Peyer's patch (tissue), 4 donors: ENCODE measurements around the gene PCNX1. TPM values are rescaled to one million over a fixed set of nuclear protein-coding genes. Genes with fewer than 3 reads are reported as not detected.

Experiments used
- DNase-seq, 3 donors: peaks; one replicate each; pipeline ENCODE4 v3.0.0-alpha.2; 2017 to 2019
- H3K27ac ChIP-seq, 4 donors: fragments of 200-600 bp; sonication (generic); one replicate each; pipeline ENCODE4 v1.5.1; 2016 to 2019
- H3K27me3 ChIP-seq, 2 donors: fragments of 200-600 bp; sonication (generic); one replicate each; pipeline ENCODE4 v1.5.1; 2019
- H3K36me3 ChIP-seq, 3 donors: fragments of 200-600 bp; sonication (generic); one replicate each; pipeline ENCODE4 v1.5.1; 2016 to 2019
- H3K4me1 ChIP-seq, 4 donors: fragments of 200-600 bp; sonication (generic); one replicate each; pipeline ENCODE4 v1.5.1; 2016 to 2019
- H3K4me3 ChIP-seq, 4 donors: fragments of 200-600 bp; sonication (generic); 1 replicate in 3 of 4; 2 replicates in 1 of 4; pipeline ENCODE4 v1.5.1; 2016 to 2019; ENCODE audit warnings: mild to moderate bottlenecking in 1 of 4
- H3K9me3 ChIP-seq, 4 donors: fragments of 200-600 bp; sonication (generic); one replicate each; pipeline ENCODE4 v1.5.1; 2016 to 2019; ENCODE audit warnings: mild to moderate bottlenecking in 1 of 4
- POLR2A ChIP-seq, 2 donors: fragments of 450-650 bp; IDR thresholded peaks; one replicate each; pipeline ENCODE4 v1.5.1; 2017; ENCODE audit warnings: antibody characterized with exemption in 2 of 2, mild to moderate bottlenecking in 2 of 2, moderate library complexity in 2 of 2
- total RNA-seq, 4 donors: library from RNA; depleted of rRNA; stranded (reverse); fragments of >200 nt; gene quantifications; one replicate each; pipeline ENCODE4 v1.1.0, GENCODE V29; 2016
- TF ChIP-seq, protein P1 (sequence below), 6 experiments: fragments of 450-650 bp in 4 of 6; fragments of 200-600 bp in 2 of 6; sonication (generic) in 1 of 6; IDR thresholded peaks; one replicate each; pipeline ENCODE4 v1.5.1; 2017 to 2019; ENCODE audit warnings: antibody characterized with exemption in 6 of 6, mild to moderate bottlenecking in 3 of 6, moderate library complexity in 1 of 6

Gene PCNX1
- total RNA-seq, 4 donors from 2014 or later = 62.7 to 136 (median 90.5) TPM

DNA sequence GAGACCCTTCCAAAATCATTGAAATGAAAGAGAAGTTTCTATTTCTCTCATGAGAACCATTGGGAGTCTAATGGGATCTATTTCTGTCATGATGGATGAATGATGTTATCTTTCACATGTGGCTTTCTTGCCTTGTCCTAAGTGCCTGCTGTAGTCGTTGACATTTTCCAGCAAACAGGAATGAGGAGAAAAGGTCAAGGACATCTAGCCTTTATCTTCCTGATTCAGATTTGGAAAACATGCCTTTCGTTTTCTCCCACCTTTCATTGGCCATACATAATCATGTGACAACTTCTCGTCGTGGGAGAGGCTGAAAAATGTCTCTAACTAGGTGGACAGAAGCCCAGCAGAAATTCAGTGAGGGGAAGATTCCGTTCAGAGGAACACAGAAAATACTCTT, 94.5 kb downstream of the PCNX1 start:
- no peak overlapping the region for H3K27ac ChIP-seq
- H3K4me1 ChIP-seq = no peaks in the 10 kb centered on the region
- TF ChIP-seq, protein P1, sequence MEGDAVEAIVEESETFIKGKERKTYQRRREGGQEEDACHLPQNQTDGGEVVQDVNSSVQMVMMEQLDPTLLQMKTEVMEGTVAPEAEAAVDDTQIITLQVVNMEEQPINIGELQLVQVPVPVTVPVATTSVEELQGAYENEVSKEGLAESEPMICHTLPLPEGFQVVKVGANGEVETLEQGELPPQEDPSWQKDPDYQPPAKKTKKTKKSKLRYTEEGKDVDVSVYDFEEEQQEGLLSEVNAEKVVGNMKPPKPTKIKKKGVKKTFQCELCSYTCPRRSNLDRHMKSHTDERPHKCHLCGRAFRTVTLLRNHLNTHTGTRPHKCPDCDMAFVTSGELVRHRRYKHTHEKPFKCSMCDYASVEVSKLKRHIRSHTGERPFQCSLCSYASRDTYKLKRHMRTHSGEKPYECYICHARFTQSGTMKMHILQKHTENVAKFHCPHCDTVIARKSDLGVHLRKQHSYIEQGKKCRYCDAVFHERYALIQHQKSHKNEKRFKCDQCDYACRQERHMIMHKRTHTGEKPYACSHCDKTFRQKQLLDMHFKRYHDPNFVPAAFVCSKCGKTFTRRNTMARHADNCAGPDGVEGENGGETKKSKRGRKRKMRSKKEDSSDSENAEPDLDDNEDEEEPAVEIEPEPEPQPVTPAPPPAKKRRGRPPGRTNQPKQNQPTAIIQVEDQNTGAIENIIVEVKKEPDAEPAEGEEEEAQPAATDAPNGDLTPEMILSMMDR (IDR thresholded peaks at IDR 0.05) = no peak
- TF ChIP-seq POLR2A (IDR thresholded peaks at IDR 0.05) = no peak
- no peak overlapping the region for H3K4me3 ChIP-seq
- no peaks in the 10 kb centered on the region for H3K27me3 ChIP-seq
- DNase-seq = no peak
- no peaks in the 10 kb centered on the region for H3K9me3 ChIP-seq
- H3K36me3 ChIP-seq = peaks cover 0 to 8% (median 0%) of the 10 kb centered on the region in 3 donors

DNA sequence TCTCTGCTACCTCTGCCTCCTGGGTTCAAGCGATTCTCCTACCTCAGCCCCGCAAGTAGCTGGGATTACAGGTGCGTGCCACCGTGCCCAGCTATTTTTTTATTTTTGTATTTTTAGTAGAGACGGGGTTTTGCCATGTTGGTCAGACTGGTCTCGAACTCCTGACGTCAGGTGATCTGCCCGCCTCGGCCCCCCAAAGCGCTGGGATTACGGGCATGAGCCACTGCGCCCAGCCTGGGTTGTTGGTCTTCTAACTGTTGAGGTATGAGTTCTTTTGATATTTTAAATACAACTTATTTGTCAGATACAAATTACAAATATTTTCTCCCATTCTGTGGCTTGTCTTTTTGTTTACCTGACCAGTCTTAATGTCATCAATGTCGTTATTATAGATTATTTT, 95.9 kb downstream of the PCNX1 start:
- no peak for DNase-seq
- H3K9me3 ChIP-seq = no peaks in the 10 kb centered on the region
- no peaks in the 10 kb centered on the region for H3K4me1 ChIP-seq
- no peaks in the 10 kb centered on the region for H3K27me3 ChIP-seq
- no peak overlapping the region for H3K4me3 ChIP-seq
- peaks cover 0 to 8% (median 0%) of the 10 kb centered on the region in 3 donors for H3K36me3 ChIP-seq
- no peak overlapping the region for H3K27ac ChIP-seq
- TF ChIP-seq POLR2A (IDR thresholded peaks at IDR 0.05) = no peak
- TF ChIP-seq, protein P1 (IDR thresholded peaks at IDR 0.05) = no peak

DNA sequence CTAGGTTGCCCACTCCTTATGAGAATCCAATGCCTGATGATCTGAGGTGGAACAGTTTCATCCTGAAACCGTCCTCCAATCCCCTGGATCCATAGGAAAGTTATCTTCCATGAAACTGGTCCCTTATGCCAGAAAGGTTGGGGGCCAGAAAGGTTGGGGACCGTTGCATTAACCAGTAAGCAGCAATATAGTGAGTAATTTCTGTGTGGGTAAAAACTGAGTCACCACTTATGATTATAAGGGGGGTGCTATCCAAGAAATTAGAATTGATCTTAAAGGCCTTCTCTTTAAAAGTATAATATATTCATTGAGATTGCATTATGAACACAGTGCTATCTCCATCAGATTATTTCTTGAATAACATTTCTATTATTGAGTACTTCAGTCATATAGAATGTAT, 97.2 kb downstream of the PCNX1 start:
- peaks cover 0 to 8% (median 0%) of the 10 kb centered on the region in 3 donors for H3K36me3 ChIP-seq
- H3K27me3 ChIP-seq = no peaks in the 10 kb centered on the region
- no peaks in the 10 kb centered on the region for H3K4me1 ChIP-seq
- no peak for TF ChIP-seq POLR2A (IDR thresholded peaks at IDR 0.05)
- TF ChIP-seq, protein P1 (IDR thresholded peaks at IDR 0.05) = no peak
- no peak overlapping the region for H3K4me3 ChIP-seq
- no peaks in the 10 kb centered on the region for H3K9me3 ChIP-seq
- DNase-seq = no peak
- no peak overlapping the region for H3K27ac ChIP-seq

DNA sequence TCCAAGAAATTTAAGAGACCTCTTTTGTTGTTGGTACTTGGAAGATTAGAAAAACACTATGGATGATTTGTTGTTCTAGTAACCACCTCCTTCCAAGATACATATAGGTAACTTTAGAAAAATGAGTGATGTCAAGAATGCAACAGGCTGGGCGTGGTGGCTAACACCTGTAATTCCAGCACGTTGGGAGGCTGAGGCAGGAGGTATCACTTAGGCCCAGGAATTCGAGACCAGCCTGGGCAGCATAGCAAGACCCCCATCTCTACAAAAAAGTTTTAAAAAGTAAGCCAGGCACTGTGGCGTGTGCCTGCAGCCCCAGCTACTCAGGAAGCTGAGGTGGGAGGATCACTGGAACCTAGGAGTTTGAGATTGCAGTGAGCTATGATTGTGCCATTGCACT, 97.8 kb downstream of the PCNX1 start:
- TF ChIP-seq, protein P1 (IDR thresholded peaks at IDR 0.05) = no peak
- no peak for TF ChIP-seq POLR2A (IDR thresholded peaks at IDR 0.05)
- H3K27ac ChIP-seq = no peak overlapping the region
- no peak overlapping the region for H3K4me3 ChIP-seq
- H3K36me3 ChIP-seq = peaks cover 0 to 8% (median 0%) of the 10 kb centered on the region in 3 donors
- H3K9me3 ChIP-seq = no peaks in the 10 kb centered on the region
- H3K27me3 ChIP-seq = no peaks in the 10 kb centered on the region
- DNase-seq = no peak
- no peaks in the 10 kb centered on the region for H3K4me1 ChIP-seq

DNA sequence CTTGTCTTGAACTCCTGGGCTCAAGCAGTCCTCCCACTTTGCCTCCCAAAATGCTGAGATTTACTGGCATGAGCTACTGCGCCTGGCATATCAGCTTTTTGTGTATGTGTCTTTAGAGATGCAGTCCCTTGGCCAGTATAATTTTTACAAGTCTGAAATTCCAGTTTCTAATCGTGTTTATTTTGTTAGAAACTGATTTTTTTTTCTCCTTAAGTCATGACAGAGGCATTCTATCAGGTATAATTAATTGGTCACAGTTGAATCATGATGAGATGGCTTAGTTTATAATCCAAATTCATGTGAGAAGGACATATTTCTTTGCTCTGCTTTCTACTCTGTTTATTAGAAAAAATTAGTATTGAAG, 98.9 kb downstream of the PCNX1 start:
- TF ChIP-seq, protein P1 (IDR thresholded peaks at IDR 0.05) = no peak
- TF ChIP-seq POLR2A (IDR thresholded peaks at IDR 0.05) = no peak
- Histone ChIP-seq H3K27ac (no peak overlapping the region), H3K27me3 (no peaks in the 10 kb centered on the region), H3K4me1 (no peaks in the 10 kb centered on the region), H3K9me3 (no peaks in the 10 kb centered on the region), H3K4me3 (no peak overlapping the region), H3K36me3 (peaks cover 0 to 8% (median 0%) of the 10 kb centered on the region in 3 donors)
- DNase-seq = no peak

DNA sequence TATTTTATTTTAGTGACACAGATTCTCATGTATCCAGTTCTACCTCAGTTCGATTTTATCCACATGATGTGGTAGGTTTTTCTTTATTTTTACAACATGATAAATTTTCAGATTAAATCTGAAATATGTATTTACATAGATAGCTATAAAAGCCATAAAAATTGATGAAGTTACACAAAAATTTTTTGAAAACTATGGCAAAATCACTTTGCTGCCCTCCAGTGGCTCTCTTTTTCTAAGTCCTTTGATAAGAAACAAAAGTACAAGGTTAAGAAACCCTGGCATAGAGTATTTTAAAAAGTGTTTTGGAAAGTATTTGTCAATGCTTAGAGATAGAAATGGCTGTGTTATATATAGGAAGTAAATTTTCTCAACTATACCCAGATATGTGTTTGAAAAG, 104.2 kb downstream of the PCNX1 start:
- Histone ChIP-seq H3K4me3 (no peak overlapping the region), H3K27ac (no peak overlapping the region), H3K4me1 (no peaks in the 10 kb centered on the region), H3K36me3 (peaks cover 0 to 19% (median 0%) of the 10 kb centered on the region in 3 donors), H3K27me3 (no peaks in the 10 kb centered on the region), H3K9me3 (no peaks in the 10 kb centered on the region)
- DNase-seq = no peak
- TF ChIP-seq POLR2A (IDR thresholded peaks at IDR 0.05) = no peak
- TF ChIP-seq, protein P1 (IDR thresholded peaks at IDR 0.05) = peak in 1 of 6 experiments; percentile 11
